PC-3 (cell line): Measurements from ENCODE around the gene ZNF155.

Experiments
- EZH2 ChIP-seq: fragments of 300-600 bp; sonication (generic); IDR thresholded peaks from one replicate; pipeline ENCODE4 v1.6.1; 2017; ENCODE audit warnings: antibody characterized with exemption, mild to moderate bottlenecking, low read length; ENCODE audit not compliant: unreplicated experiment
- TF ChIP-seq, protein P1 (sequence below): fragments of 300-600 bp; sonication (generic); conservative IDR thresholded peaks from 2 replicates; pipeline ENCODE4 v1.5.1; 2017; ENCODE audit warnings: antibody characterized with exemption, low read depth, mild to moderate bottlenecking, low read length

DNA sequence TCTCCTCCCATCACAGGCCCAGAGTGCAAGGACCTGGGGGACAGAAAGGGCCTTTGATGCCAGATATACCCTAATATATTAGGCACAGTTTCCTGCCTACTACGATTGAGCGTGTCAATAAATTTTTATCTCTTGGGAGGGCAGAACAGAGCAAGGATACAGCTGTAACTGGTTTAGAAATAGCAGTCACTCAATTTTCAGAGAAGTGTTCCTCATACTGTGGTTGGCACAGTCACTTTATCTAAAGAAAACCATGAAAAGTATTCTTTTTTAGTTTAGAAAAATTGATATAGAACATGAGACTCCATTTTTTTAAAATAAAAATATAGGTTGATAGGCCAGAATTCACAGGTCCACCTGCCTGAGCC lies 460 bp upstream of the ZNF155 start:
- TF ChIP-seq, protein P1, sequence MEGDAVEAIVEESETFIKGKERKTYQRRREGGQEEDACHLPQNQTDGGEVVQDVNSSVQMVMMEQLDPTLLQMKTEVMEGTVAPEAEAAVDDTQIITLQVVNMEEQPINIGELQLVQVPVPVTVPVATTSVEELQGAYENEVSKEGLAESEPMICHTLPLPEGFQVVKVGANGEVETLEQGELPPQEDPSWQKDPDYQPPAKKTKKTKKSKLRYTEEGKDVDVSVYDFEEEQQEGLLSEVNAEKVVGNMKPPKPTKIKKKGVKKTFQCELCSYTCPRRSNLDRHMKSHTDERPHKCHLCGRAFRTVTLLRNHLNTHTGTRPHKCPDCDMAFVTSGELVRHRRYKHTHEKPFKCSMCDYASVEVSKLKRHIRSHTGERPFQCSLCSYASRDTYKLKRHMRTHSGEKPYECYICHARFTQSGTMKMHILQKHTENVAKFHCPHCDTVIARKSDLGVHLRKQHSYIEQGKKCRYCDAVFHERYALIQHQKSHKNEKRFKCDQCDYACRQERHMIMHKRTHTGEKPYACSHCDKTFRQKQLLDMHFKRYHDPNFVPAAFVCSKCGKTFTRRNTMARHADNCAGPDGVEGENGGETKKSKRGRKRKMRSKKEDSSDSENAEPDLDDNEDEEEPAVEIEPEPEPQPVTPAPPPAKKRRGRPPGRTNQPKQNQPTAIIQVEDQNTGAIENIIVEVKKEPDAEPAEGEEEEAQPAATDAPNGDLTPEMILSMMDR = no peak
- TF ChIP-seq EZH2 = no peak
